Neural cell (in vitro differentiated cells): ENCODE measurements around the gene RBM34. TPM values are rescaled to one million over a fixed set of nuclear protein-coding genes. Genes with fewer than 3 reads are reported as not detected.

Experiments
- H2AFZ ChIP-seq: fragments of 200-600, 300-800 bp; sonication (generic), shearing (Covaris generic); 2 replicates; pipeline ENCODE4 v1.6.0; 2014; ENCODE audit warnings: low read depth, mild to moderate bottlenecking, antibody characterized with exemption, low read length, moderate library complexity
- H3F3A ChIP-seq: fragments of 200-600 bp; shearing (Covaris generic); 2 replicates; pipeline ENCODE4 v1.6.1; 2016; ENCODE audit warnings: mild to moderate bottlenecking, moderate library complexity, mixed read lengths, antibody characterized with exemption, low read length; ENCODE audit not compliant: insufficient read depth, poor library complexity, severe bottlenecking
- H3K27ac ChIP-seq: fragments of 200-600, 300-800 bp; sonication (generic), shearing (Covaris generic); 2 replicates; pipeline ENCODE4 v1.5.1; 2014; ENCODE audit warnings: mild to moderate bottlenecking, low read length, moderate library complexity
- H3K27me3 ChIP-seq: fragments of 300-800, 200-600 bp; sonication (generic), shearing (Covaris generic); 2 replicates; pipeline ENCODE4 v1.6.0; 2014; ENCODE audit warnings: mild to moderate bottlenecking, low read depth, low read length, moderate library complexity; ENCODE audit not compliant: insufficient read depth
- H3K36me3 ChIP-seq: fragments of 300-800, 200-600 bp; sonication (generic), shearing (Covaris generic); 2 replicates; pipeline ENCODE4 v1.5.1; 2014; ENCODE audit warnings: mild to moderate bottlenecking, antibody characterized with exemption, low read length, moderate library complexity; ENCODE audit not compliant: insufficient read depth
- H3K4me2 ChIP-seq: fragments of 300-800, 200-600 bp; sonication (generic), shearing (Covaris generic); 2 replicates; pipeline ENCODE4 v1.6.0; 2014; ENCODE audit warnings: mild to moderate bottlenecking, low read length
- H3K4me3 ChIP-seq: fragments of 300-800, 200-600 bp; sonication (generic), shearing (Covaris generic); 2 replicates; pipeline ENCODE4 v1.5.1; 2014; ENCODE audit warnings: mild to moderate bottlenecking, low read length, moderate library complexity
- H3K79me2 ChIP-seq: fragments of 200-600 bp; shearing (Covaris generic); replicated peaks from 2 replicates; pipeline ENCODE4 v1.6.0; 2014; ENCODE audit warnings: mild to moderate bottlenecking, low read length, moderate library complexity; ENCODE audit not compliant: insufficient read depth
- H3K9ac ChIP-seq: fragments of 300-800, 200-600 bp; sonication (generic), shearing (Covaris generic); 2 replicates; pipeline ENCODE4 v1.6.1; 2016; ENCODE audit warnings: mild to moderate bottlenecking, low read length, mixed read lengths
- H3K9me2 ChIP-seq: fragments of 200-600 bp; shearing (Covaris generic); 2 replicates; pipeline ENCODE4 v1.6.1; 2016; ENCODE audit warnings: mild to moderate bottlenecking, low read length, mixed read lengths; ENCODE audit not compliant: insufficient read depth
- H3K9me3 ChIP-seq: fragments of 200-600, 300-800 bp; sonication (generic), shearing (Covaris generic); 2 replicates; pipeline ENCODE4 v1.6.1; 2016; ENCODE audit warnings: mild to moderate bottlenecking, mixed run types, low read length, moderate library complexity, mixed read lengths
- H4K20me1 ChIP-seq: fragments of 200-600 bp; shearing (Covaris generic); 2 replicates; pipeline ENCODE4 v1.6.1; 2016; ENCODE audit warnings: mild to moderate bottlenecking, mixed run types; ENCODE audit not compliant: insufficient read depth
- EP300 ChIP-seq: fragments of 450-650 bp; conservative IDR thresholded peaks from 2 replicates; pipeline ENCODE4 v1.6.1; 2014; ENCODE audit warnings: antibody characterized with exemption, mild to moderate bottlenecking, moderate library complexity; ENCODE audit not compliant: poor library complexity, severe bottlenecking
- EZH2 ChIP-seq: fragments of 200-600, 300-800 bp; shearing (Covaris generic), sonication (generic); IDR thresholded peaks from 2 replicates; pipeline ENCODE4 v1.6.1; 2014; ENCODE audit warnings: antibody characterized with exemption, low read length, borderline replicate concordance, mild to moderate bottlenecking; ENCODE audit not compliant: insufficient read depth, poor library complexity, severe bottlenecking
- MXI1 ChIP-seq: fragments of 450-650 bp; conservative IDR thresholded peaks from 2 replicates; pipeline ENCODE4 v1.6.1; 2014; ENCODE audit warnings: antibody characterized with exemption, mild to moderate bottlenecking; ENCODE audit not compliant: poor library complexity, severe bottlenecking
- POLR2AphosphoS5 ChIP-seq: IDR thresholded peaks from 2 replicates; pipeline ENCODE4 v1.6.1; 2012
- RAD21 ChIP-seq: fragments of 450-650 bp; conservative IDR thresholded peaks from 2 replicates; pipeline ENCODE4 v1.6.1; 2014; ENCODE audit warnings: antibody characterized with exemption, mild to moderate bottlenecking, moderate library complexity
- SMC3 ChIP-seq: fragments of 450-650 bp; conservative IDR thresholded peaks from 2 replicates; pipeline ENCODE4 v1.6.1; 2014; ENCODE audit warnings: antibody characterized with exemption, mild to moderate bottlenecking, moderate library complexity; ENCODE audit not compliant: poor library complexity
- TAF1 ChIP-seq: IDR thresholded peaks from 2 replicates; pipeline ENCODE4 v1.6.1; 2012; ENCODE audit warnings: low read depth
- polyA plus RNA-seq: library from polyadenylated mRNA; depleted of rRNA; stranded (reverse); fragments of >200 nt; gene quantifications from 2 replicates; pipeline ENCODE4 v1.2.3, GENCODE V29; 2014
- TF ChIP-seq, protein P1 (sequence below): IDR thresholded peaks from 2 replicates; pipeline ENCODE4 v1.6.1; 2012; ENCODE audit warnings: borderline replicate concordance
- TF ChIP-seq, protein P2 (sequence below): fragments of 450-650 bp; IDR thresholded peaks from 2 replicates; pipeline ENCODE4 v1.5.1; 2014; ENCODE audit warnings: antibody characterized with exemption, mild to moderate bottlenecking, moderate library complexity; ENCODE audit not compliant: poor library complexity, severe bottlenecking

The RBM34 gene
- polyA plus RNA-seq, 1 donor from 2014 or later: 128 TPM

DNA sequence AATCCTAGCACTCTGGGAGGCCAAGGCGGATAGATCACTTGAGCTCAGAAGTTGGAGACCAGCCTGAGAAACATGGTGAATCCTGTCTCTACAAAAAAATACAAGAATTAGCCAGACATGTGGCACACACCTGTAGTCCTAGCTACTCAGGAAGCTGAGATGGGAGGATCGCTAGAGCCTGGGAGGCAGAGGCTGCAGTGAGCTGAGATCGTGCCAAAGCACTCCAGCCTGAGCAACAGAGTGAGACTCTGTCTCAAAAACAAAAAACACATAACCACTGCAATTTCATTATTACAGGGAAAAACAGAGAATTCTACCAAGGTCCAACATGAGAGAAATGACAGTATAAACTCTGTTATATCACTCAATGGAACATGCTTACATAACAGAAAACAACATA is 28.0 kb downstream of the RBM34 start:
- TF ChIP-seq EP300: no peak
- TF ChIP-seq TAF1: no peak
- TF ChIP-seq, protein P1, sequence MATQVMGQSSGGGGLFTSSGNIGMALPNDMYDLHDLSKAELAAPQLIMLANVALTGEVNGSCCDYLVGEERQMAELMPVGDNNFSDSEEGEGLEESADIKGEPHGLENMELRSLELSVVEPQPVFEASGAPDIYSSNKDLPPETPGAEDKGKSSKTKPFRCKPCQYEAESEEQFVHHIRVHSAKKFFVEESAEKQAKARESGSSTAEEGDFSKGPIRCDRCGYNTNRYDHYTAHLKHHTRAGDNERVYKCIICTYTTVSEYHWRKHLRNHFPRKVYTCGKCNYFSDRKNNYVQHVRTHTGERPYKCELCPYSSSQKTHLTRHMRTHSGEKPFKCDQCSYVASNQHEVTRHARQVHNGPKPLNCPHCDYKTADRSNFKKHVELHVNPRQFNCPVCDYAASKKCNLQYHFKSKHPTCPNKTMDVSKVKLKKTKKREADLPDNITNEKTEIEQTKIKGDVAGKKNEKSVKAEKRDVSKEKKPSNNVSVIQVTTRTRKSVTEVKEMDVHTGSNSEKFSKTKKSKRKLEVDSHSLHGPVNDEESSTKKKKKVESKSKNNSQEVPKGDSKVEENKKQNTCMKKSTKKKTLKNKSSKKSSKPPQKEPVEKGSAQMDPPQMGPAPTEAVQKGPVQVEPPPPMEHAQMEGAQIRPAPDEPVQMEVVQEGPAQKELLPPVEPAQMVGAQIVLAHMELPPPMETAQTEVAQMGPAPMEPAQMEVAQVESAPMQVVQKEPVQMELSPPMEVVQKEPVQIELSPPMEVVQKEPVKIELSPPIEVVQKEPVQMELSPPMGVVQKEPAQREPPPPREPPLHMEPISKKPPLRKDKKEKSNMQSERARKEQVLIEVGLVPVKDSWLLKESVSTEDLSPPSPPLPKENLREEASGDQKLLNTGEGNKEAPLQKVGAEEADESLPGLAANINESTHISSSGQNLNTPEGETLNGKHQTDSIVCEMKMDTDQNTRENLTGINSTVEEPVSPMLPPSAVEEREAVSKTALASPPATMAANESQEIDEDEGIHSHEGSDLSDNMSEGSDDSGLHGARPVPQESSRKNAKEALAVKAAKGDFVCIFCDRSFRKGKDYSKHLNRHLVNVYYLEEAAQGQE: no peak
- TF ChIP-seq, protein P2, sequence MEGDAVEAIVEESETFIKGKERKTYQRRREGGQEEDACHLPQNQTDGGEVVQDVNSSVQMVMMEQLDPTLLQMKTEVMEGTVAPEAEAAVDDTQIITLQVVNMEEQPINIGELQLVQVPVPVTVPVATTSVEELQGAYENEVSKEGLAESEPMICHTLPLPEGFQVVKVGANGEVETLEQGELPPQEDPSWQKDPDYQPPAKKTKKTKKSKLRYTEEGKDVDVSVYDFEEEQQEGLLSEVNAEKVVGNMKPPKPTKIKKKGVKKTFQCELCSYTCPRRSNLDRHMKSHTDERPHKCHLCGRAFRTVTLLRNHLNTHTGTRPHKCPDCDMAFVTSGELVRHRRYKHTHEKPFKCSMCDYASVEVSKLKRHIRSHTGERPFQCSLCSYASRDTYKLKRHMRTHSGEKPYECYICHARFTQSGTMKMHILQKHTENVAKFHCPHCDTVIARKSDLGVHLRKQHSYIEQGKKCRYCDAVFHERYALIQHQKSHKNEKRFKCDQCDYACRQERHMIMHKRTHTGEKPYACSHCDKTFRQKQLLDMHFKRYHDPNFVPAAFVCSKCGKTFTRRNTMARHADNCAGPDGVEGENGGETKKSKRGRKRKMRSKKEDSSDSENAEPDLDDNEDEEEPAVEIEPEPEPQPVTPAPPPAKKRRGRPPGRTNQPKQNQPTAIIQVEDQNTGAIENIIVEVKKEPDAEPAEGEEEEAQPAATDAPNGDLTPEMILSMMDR: no peak
- TF ChIP-seq RAD21: no peak
- TF ChIP-seq POLR2AphosphoS5: no peak
- no peak for TF ChIP-seq MXI1
- no peak for TF ChIP-seq EZH2
- no peak for TF ChIP-seq SMC3
- Histone ChIP-seq H3K36me3 (peaks cover 8% of the 10 kb centered on the region), H3K4me2 (no peak overlapping the region), H2AFZ (no peak overlapping the region), H3K9ac (no peak overlapping the region), H3K9me2 (no peaks in the 10 kb centered on the region), H3K4me3 (no peak overlapping the region), H4K20me1 (no peaks in the 10 kb centered on the region), H3K27me3 (no peaks in the 10 kb centered on the region), H3K27ac (no peak overlapping the region), H3K9me3 (no peaks in the 10 kb centered on the region), H3K79me2 (peaks cover 4% of the 10 kb centered on the region), H3F3A (no peaks in the 10 kb centered on the region)

DNA sequence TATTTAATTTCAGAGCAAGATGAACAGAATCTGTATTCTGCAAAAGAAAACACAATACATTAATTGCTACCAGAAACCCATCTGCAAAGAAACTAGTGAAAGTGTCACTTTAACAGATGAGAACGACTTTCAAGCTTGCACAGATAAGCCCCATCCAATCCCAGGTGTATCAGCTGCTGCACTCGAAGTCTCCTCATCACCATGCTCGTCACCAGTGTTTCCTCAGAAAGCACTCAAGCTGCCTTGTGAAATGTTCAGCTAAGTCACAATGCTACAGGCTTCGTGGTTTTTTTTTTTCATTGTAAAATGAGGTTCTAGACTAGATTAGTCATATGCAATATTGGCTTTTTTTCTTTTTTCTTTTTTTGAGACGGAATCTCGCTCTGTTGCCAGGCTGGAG is 29.1 kb downstream of the RBM34 start:
- H3K9ac ChIP-seq: no peak overlapping the region
- no peak overlapping the region for H3K4me2 ChIP-seq
- peaks cover 7% of the 10 kb centered on the region for H3K36me3 ChIP-seq
- H3K27ac ChIP-seq: no peak overlapping the region
- no peaks in the 10 kb centered on the region for H3K9me3 ChIP-seq
- TF ChIP-seq EZH2 (no peak), SMC3 (no peak), TAF1 (no peak), MXI1 (no peak), POLR2AphosphoS5 (no peak), EP300 (no peak), RAD21 (no peak)
- TF ChIP-seq, protein P1: no peak
- TF ChIP-seq, protein P2: no peak
- H3K4me3 ChIP-seq: no peak overlapping the region
- no peaks in the 10 kb centered on the region for H3K9me2 ChIP-seq
- H2AFZ ChIP-seq: no peak overlapping the region
- H4K20me1 ChIP-seq: no peaks in the 10 kb centered on the region
- H3F3A ChIP-seq: no peaks in the 10 kb centered on the region
- H3K27me3 ChIP-seq: no peaks in the 10 kb centered on the region
- peaks cover 15% of the 10 kb centered on the region for H3K79me2 ChIP-seq
